Measurements from ENCODE around the gene ALDH3A1.

ALDH3A1 gene

DNA sequence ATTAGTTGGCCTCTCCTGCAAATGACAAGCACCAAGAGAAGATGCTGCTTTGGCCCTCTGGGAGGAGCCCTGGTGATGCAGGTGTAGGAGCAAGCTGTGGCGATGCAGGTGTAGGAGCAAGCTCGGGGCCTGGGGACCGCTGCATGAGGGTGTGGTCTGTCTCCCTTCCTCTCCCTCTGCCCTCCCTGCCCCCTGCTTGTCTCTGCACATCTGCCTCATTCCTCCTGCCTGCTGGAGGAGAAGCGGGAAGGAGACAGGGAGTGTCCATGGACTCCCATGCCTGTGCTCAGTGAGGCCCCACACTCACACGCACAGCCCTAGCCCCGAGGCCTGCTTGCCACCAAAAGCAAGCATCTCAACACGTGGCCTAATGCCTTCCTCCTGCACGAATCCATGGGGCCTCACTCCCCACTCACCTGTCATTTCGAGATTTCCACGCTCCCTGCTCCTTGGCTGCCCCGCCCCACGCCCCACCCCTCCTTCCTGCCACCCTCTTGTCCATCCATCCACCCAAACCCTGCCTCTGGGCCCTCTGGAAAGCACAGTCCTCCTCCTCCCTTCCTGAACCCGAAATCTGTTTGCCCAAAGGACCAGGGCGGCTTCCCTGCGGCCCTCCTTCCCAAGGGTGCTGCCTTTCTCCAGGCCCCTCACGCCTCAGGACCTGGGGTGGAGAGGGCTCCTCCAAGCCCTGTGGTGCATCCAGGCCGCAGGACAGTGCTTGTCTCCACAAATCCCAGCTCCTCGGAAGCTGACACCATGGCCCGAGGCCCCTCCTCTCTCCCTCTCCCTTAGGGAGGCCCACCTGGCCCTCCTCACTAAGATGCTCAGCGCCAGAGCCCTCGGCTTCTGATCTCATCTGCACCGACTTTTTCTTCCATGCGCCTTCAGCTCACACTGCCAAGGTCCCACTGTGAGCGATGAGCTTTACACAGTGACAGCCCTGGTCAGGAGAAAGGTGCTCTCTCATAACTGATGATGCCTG is 11.8 kb upstream of the ALDH3A1 start:
- no peak for DNase-seq

DNA sequence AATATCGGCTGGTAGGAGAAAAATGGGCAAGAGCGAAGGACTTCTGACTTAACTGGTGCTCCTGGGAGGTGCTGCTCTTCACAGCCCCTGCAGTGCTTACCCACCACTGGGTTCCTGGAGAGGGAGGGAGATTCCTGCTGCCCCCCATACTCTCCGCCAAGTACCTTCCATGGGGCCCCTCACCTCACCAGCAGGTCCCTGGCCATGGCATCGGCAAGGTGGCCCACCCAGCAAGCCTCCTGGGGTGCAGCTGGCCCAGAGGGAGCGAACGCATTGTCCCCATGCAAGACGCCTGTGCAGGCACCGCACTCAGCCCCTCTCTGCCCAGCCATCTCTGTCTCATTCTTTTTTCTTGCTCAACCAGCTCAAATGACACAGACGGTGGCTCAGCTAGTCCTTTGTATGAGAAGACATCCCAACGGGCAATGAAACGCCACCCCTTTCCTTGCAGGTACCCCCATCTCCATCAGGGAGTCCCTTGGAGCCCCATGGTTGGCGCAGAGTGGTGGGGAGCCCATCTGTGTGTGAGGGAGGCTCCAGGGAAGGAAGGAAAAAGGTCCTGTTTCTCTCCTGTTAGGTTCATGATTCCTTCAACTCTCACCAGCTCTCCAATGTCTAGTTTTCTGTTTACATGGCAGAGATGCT is 9.6 kb upstream of the ALDH3A1 start:
- DNase-seq, result no peak

DNA sequence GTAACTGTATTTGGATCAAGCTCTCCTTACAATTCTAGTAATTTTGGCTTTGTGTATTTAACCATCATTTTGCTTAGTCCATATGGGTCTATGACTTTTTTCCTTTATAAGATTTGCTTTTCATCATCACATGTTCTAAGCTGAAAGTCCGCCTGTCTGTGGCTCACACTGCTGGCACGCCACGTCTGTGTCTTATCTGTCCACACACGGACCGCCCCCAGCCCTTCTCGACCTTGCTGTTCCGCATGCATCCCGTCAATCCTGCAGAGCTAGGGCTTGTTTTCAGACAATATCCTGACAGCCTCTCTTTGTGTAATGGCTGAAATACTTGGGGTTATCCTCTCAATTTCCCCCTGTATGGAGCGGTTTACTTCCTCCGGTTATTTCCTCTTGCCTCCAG is 8.4 kb upstream of the ALDH3A1 start:
- no peak for DNase-seq

DNA sequence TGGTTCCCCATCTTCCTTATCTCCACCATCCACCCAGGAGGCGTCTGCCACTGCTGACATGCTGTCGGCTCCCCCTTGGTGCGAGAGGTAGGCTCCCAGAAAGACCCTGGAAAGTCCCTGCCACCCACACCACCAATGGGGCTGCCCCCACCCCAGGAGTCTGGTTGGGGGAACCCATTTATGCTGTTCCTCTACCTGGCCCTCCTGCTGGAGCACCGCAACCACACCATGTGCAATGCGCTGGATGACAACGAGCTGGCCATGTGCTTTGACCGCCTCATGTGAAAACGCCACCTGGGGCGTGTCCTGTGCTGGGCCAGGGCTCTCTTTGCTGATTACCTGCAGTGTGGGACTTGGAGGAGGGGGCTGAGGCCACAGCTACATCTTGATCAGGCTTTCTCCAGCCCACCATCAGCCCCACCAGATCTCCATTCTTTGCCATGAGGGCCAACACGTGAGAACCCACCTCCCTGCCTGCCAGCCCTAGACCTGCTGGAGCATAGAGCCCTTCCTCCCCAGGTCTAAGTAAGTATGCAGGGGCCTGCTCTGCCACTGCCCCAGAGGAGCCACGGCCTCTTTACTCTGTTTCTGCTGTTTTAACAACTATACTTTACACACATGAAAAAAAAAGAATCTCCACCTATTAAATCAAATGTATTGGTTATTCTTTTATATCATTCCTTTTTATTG is 7.9 kb upstream of the ALDH3A1 start:
- no peak for DNase-seq

DNA sequence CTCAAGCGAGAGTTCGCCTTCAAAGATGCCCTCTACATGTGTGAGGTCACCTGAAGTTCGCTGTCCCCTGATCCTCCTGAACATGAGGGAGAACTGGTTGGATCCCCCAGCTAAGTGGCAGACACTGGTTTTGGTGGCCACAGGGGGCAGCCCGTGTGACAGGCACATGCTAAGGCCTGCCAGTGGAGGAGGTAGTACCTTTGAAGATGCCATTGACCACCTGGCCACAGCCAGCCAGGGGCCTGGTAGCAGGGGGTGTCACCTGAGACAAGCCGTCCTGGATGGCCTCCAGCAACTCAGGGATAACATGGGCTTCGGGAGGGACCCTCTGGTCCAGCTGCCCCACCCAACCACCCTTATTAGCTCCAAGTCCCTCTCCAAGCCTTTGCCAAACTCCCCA is 7.3 kb upstream of the ALDH3A1 start:
- no peak for DNase-seq

DNA sequence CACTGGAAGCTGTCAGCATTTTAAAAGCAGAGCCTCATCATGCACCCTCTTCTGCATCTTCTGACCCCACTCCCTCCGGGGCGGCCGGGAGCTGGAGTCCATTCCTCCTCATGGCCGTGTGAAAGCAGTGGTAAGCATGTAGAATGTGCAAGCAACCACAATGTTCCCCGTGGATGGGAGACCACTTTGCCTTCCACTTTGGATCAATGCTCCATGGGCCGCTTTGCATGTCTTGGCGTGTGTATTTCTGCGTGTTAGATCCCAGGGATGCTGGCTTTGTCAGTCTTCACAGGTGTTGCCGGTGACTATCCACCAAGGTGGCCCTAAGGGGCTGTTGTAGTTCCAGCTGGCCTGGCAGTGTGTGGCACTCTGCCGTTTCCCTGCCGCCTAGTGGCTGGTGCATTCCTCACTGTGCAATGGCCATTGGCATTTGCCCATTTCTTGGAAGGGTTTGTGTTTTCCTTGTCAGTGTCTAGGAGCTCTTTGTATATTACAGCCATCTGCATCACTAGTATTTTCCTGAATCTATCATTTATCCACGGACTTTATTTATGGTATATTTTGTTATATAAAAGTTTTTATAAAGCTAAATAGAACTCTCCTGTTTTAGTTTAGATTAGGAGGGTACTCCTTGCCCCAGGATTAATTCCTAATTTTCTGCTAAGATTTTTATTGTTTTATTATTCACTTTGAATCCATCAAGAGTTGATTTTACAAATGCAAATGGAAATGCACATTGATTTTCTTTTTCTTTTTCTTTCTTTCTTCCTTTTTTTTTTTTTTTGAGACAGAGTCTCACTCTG is 5.8 kb upstream of the ALDH3A1 start:
- no peak for DNase-seq

DNA sequence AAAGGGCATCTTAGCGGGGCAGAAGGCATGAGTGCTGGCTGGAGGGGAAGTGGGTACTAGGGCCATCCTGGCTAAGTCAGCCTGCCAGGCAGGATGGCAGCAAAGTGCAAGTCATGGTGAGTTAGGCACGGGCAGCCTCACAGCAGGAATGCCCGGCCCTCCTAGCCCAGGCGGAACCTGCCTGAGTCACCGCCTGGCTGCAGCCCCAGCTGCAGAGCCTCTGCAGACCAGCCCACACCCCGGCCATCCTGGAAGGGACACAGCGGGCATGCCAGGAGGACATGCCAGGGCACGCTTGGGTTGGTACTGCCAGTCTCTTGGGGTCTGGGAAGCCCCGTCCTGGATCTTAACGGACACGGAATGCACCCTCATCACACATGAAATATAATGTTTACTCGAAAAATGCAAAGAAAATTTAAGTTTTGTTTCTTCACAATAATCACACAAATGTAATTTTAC is 5.0 kb upstream of the ALDH3A1 start:
- DNase-seq, result no peak

DNA sequence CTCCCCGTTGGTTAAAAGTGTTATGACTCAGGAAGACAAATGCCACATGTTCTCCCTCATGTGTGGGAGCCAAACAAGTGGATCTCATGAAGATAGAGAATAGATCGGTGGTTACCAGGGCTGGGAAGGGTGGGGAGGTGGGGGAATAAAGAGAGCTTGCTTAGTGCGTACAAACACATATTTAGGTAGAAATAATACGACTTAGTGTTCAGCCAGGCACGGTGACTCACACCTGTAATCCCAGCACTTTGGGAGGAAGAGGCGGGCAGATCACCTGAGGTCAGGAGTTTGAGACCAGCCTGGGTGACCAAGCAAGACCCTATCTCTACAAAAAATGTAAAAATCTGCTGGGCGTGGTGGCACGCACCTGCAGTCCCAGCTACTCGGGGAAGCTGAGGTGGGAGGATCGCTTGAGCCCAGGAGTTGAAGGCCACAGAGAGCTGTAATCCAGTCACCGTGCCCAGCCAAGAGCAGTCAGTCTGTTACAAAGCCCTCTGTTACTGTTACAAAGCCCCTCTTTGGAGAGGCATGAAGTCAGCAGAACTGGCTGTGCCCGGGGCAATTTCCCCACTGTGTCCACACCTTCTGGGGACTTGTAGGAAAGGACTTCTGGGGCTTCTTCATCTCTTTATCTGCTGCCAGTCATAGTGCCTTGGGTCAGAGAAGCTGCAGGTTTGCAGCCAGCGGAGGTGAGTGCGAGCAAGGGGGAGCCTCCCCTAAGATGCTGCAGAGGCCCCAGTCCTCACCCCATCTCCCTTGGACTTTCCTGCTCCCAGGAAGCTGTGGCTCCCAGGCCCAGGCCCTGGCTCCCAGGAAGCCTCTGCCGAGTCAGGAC is 4.3 kb upstream of the ALDH3A1 start:
- no peak for DNase-seq

DNA sequence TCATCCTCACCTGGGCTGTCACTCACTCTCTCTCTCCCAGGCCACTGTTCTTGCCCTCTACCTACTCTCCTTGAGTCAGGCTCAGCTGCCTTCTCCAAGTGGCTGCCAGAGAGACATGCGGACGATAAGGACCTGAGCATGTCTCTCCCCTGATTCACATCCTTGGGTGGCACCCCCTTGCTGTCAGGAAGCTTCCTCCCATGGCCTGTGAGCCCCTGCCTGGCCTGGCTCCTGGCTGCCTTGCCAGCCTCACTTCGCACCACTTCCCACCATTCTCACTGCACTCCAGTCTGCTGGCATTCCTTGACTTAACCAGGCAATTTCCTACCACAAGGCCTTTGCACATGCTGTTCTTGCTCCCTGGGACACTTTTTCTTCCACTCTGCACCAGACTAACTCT is 2.7 kb upstream of the ALDH3A1 start:
- no peak for DNase-seq

DNA sequence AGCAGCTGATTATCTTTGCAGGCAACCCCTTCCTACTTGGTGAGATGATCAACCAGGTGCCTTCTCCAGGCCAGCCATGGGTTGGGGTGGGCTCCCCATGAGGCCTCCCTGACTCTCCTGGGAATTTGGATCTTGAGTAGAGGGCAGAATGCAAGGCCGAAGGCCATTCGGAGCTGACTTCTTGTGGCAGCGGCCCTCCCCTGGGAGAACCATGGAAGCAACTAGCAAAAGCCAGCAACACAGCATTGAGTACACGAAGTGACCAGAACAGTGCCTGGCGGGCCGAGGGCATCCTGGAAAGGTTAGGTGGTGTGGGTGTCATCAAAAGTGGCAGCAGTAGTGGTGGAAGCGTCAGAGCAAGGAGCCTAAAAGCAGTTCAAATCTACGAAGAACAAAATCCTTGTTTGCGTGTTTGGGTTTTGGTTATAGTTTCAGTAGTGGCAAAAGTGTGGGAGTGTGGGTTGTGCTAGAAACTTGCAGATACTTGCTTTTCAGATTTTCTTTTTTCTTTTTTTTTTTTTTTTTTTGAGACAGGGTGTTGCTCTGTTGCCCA is 2.0 kb upstream of the ALDH3A1 start:
- DNase-seq, result no peak

DNA sequence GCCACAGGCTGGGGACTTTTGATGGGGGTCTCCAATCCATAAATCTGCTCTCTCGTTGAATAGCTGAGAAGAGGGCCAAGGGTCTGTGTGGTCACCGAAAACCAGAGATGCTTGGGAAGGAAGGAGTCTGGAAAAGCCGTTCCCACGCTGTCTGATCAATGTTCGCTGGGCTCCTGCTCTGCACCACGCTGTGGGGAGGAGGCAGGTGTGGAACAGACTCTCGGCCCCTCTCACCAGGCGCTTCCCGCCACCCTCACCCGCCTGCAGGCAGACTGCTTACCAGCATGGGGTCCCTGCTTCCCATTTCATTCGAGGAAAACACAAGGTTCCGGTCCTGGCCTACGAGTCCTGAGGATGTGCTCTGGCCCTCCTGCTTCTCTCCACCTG is 702 bp upstream of the ALDH3A1 start:
- DNase-seq, result no peak

DNA sequence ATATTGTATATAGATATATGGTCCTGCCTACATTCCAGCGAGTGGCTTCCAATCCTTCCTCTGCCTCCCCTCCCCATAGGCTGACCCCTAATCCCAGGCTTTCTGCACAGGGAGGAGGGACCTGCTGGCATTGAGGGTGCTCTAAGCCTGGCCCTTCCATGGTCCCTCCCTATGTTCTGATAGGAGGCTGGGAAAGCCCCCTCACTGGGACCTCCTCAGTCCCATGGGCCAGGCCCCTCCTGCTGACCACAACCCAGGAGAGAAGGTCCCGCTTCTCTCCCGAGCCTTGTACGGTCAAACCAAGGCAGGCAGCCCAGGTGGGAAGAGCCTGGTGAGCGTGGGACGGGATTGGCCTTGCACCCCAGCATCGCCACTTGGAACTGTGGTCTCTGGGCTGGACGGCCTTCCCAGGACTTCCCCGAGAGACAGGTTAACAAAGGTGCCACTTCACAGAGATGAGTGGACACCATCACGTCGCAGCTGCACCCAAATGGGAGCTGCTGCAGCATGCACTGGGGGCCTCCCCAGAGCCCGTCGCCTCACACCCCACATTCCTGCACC is 859 bp downstream of the ALDH3A1 start:
- no peak for DNase-seq

DNA sequence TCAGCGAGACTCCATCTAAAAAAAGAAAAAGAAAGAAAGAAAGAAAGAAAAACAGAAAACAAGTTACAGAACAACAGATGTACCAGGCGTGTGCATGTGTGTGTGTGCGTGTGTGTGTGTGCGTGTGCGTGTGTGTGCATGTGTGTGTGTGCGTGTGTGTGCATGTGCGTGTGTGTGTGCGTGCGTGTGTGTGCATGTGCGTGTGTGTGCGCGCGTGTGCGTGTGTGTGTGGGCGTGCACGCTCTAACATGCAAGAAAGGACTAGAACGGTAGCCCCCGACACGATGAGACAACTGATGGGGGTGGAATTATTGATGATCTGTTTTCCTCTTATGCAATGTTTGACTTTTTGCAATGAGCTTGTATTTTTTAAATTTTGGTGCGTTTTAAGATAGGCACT is 1.6 kb downstream of the ALDH3A1 start:
- DNase-seq, result no peak

DNA sequence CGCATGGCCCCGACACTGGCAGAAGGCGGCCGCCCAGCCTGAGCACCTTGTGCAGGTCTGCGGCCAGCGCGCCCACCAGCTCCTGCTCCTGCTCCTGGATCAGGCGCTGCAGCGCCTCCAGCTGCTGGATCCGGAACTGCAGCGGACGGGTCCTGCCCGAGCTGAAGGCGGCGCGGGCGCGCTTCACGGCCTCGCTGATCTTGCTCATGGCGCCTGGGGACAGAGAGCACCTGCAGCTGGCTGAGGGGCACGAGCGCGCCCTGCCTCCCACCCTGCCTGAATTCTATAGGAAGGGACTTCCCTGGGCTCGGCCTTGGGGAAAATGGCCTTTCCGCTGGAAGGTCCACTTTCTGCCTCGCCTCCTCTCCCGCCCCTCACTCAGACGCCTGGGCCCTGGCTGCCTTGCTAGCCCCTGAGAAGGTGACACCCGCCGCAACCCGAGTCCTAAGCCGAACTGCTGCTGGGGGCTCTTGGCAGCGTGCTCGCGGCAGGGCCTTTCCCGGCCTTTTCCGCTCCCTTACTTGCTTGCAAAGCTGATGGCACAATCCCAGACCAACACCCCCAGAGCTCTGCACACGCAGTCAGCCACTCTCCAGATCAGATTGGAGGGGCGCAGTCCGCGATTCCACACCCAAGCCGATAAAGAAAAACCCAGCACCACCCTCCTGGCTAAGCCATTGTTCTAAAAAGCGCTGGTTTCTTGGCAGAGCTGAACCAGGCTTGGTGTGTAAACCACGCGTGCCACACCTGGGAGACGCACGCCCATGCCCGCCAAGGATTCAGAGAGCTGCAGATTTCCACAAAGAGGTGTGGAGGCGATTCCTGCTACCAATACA is 3.0 kb downstream of the ALDH3A1 start:
- peak; percentile 78 for DNase-seq

DNA sequence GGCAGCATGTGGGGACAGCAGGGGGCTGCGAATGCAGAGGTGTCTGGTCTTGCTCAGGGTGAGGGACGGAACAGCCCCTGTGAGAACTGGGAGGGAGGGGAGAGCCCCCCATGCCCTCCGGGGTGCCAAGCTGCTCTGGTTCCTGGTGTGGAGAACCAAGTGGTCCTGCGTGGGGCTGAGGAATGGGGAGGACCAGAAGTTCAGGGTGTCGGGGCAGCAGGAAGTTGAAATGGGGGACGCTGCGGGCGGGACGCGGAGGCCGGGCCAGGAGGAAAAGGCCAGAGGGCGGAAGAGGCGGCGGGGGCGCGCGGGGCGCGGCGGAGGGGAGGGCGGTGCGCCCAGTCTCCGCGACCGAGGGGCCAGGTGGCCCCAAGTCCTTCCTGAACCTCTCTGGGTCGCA is 3.6 kb downstream of the ALDH3A1 start:
- DNase-seq, result no peak

DNA sequence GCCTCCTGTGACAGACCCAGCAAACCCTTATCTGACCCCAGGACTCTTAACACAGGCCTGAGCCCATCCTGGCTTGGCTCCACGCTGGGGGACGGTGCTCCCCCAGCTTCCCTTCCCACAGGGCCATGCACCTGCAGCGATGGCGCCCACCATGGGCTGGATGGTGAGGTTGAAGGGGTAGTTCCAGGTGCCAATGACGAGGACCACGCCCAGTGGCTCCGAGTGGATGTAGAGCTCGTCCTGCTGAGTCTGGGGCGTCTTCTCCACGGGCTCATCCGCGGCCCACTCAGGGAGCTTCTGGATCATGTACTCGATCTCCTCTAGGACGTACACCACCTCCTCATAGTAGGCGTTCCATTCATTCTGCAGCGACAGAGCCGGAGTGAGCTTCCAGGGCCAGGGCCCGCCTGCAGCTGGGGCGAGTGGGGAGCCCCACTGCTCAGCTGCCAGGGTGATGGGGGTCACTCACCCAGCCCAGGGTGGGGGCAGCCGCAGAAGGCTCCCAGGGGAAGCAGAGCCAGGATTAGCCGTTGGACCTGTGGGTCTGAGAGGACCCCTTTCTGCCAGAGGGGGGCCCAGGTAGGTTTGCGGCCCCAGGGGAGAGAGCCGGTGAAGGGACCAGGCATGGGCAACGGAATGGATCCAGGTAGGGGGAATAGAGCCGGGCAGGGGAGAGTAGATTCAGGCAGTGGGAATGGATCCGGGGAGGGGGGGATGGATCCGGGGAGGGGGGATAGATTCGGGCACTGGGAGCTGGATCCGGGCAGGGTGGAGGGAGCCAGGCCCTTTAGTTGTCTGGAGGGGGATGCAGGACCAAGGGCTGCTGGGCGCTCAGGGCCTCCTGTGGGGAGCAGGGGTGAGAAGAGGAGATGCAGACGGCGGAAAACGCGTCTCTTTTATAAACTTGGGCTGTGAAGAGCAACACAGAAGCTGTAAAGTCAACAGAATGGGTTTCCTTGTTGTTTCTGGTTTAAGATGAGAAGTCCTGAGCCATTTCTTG is 4.7 kb downstream of the ALDH3A1 start:
- DNase-seq, result no peak

DNA sequence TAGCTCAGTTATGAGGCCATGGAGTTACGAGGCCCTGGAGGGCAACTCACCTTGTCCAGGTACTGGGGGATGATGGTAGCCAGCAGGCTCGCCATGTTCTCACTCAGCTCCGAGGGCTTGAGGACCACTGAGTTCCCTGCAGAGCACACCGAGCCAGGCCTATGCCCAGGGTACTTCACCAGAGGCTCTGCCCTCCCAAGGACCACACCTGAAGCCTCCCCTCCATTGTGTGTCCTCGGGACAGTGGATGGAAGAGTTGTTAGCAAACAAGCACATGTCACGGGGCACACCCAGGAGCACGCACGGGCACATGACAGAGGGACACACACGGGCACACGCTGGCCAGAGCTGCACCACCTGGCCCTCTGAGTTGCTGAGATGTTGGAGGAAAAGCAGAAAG is 5.6 kb downstream of the ALDH3A1 start:
- DNase-seq, result no peak

DNA sequence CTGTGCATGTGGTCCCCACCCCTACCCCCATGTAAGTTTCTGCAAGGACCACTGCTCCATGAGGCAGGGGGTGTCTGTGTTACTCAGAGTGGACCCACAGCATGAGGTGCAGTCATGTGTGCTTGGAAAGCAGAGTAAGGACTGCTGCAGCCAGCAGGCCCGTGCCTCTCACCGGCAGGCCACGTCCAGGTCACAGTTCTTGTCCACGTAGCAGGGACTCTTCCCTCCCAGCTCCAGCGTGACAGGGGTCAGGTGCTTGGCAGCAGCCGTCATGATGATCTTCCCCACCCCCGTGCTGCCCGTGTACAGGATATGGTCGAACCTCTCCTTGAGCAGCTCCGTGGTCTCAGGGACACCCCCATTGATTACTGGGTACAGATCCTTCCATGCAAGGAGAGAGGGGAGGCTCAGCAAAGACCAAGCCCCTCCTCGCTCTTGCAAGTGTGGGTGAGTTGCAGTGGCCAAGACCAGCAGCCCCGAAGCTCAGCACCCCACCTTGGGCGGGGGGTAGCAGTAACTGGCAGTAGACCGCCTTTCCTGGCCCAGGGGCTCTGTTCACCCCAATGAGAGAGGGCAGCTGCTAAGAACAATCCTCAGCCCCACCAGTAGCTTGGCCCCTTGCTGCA is 6.2 kb downstream of the ALDH3A1 start:
- DNase-seq, result no peak

Measured in activated T-cell treated with anti-CD3 and anti-CD28 coated beads for 4 hours (primary cell).